ENCODE measurements around the gene SKAP2.

The SKAP2 gene

GRCh38 chr7:26743205-26743604 is 121.2 kb downstream of the SKAP2 start:
- DNase-seq, result no peak

- no peak for DNase-seq
These were observed 128.3 kb downstream of the SKAP2 start for GRCh38 chr7:26735976-26736600.

- DNase-seq, result no peak
These were observed 135.1 kb downstream of the SKAP2 start for GRCh38 chr7:26729150-26729775.

GRCh38 chr7:26726051-26726450 is 138.3 kb downstream of the SKAP2 start:
- no peak for DNase-seq

- DNase-seq, result no peak
These were observed 139.6 kb downstream of the SKAP2 start for GRCh38 chr7:26724795-26725194.

GRCh38 chr7:26723129-26723528 is 141.3 kb downstream of the SKAP2 start:
- DNase-seq, result no peak

- DNase-seq, result no peak
These were observed 142.9 kb downstream of the SKAP2 start for GRCh38 chr7:26721450-26721849.

GRCh38 chr7:26718063-26718462 is 146.3 kb downstream of the SKAP2 start:
- DNase-seq, result no peak

GRCh38 chr7:26714438-26714837 is 150.0 kb downstream of the SKAP2 start:
- DNase-seq, result no peak

GRCh38 chr7:26714006-26714405 is 150.4 kb downstream of the SKAP2 start:
- no peak for DNase-seq

GRCh38 chr7:26709210-26709990 is 155.0 kb downstream of the SKAP2 start:
- no peak for DNase-seq

GRCh38 chr7:26705567-26705966 is 158.8 kb downstream of the SKAP2 start:
- DNase-seq, result no peak

- DNase-seq, result no peak
These were observed 159.6 kb downstream of the SKAP2 start for GRCh38 chr7:26704786-26705185.

- no peak for DNase-seq
These were observed 160.4 kb downstream of the SKAP2 start for GRCh38 chr7:26704036-26704435.

- DNase-seq, result no peak
These were observed 163.5 kb downstream of the SKAP2 start for GRCh38 chr7:26700893-26701292.

GRCh38 chr7:26700386-26700785 is 164.0 kb downstream of the SKAP2 start:
- no peak for DNase-seq

- no peak for DNase-seq
These were observed 164.6 kb downstream of the SKAP2 start for GRCh38 chr7:26699766-26700165.

GRCh38 chr7:26698806-26699205 is 165.6 kb downstream of the SKAP2 start:
- DNase-seq, result no peak

- DNase-seq, result no peak
These were observed 166.2 kb downstream of the SKAP2 start for GRCh38 chr7:26698194-26698593.

GRCh38 chr7:26696978-26697377 is 167.4 kb downstream of the SKAP2 start:
- DNase-seq, result no peak

GRCh38 chr7:26696161-26696560 is 168.2 kb downstream of the SKAP2 start:
- DNase-seq, result no peak

GRCh38 chr7:26694713-26695112 is 169.7 kb downstream of the SKAP2 start:
- no peak for DNase-seq

- DNase-seq, result no peak
These were observed 170.2 kb downstream of the SKAP2 start for GRCh38 chr7:26694141-26694540.

GRCh38 chr7:26691886-26692285 is 172.5 kb downstream of the SKAP2 start:
- no peak for DNase-seq
